Measurements from ENCODE around the gene CCSER1.

DNA sequence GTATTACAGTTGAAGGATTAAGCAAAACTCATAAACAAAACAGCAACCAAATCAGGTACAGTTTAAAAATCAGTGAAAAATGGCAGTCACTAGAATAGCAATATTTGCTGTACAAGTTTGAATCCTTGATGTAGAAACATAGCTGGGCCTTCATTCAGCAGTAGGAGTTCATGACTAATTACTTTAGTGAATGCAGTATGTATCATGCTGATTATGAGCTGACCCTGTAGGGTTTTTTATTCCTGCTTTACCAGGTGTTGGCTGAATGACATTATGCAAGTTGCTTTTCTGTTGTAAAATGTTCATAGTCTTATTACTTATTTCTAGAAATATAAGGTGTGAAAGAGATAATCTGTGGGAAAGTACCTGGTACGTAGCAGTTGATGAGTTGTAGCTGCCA lies 179.6 kb downstream of the CCSER1 start:
- TF ChIP-seq CTCF (IDR thresholded peaks at IDR 0.05) (no peak), EZH2 (IDR thresholded peaks at IDR 0.05; ENCODE audit: borderline replicate concordance, insufficient read depth, low read depth, low read length, poor library complexity, severe bottlenecking) (no peak)

Measured in B cell (primary cell).